ENCODE data around the gene THOP1. TPM values are rescaled to one million over a fixed set of nuclear protein-coding genes. Genes with fewer than 3 reads are reported as not detected.
"Not testable (repeated sequence)": the region's sequence is repeated elsewhere in the genome, so short reads cannot be mapped to it uniquely, and the experiment has no call there.

The THOP1 gene
- total and polyA plus RNA-seq, 2 experiments from 2014 or later = 81.3 to 111 TPM

DNA sequence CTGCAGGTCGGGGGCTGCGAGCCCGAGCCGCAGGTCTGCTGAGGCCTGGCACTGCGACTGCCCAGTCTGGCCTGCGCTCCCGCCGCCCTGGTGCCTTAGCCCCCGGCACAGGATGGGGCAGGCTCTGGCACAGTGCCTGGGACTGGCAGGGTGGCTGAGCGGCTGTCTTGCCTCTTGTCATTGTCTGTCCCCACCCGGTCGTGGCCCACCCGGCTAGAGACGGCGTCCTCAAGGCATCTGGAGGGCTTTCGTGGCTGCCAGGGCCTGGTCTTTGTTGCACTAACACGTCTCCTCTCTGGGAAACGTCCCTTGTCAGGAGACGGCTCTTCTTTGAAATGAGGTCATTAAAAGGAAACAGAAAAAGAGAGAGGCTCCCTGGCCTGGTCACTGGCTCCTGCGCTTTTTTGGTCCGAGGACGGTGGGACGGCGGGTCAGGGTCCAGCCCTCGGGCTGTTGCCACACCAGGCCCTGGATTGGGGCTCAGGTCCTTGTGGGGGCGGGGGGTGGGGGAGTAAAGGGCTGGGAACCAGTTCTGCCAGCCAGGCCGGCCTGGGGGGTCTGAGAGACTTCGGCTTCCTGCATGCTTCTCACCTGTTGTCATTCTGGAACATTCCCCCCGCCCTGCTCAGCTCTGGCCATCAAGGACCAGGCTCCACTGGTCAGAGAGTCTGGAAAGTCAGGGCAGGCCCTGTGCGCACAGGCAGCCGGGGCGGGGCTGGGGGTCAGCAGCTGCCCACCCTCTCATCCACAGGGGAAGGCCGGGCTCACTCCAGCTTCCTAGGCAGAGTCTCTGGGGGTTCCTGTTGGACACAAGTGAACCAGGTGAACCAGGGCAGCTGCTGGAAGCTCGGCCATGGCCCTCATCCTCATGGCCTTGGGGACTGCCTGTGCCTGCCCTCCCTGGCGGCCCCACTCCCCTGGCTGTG lies 28.2 kb downstream of the THOP1 start:
- H3K27ac ChIP-seq = no peak overlapping the region
- H3K27me3 ChIP-seq = no peaks in the 10 kb centered on the region
- no peak for DNase-seq (ENCODE audit: low read depth in 1 of 2, low spot score in 1 of 2)
- TF ChIP-seq, protein P1, sequence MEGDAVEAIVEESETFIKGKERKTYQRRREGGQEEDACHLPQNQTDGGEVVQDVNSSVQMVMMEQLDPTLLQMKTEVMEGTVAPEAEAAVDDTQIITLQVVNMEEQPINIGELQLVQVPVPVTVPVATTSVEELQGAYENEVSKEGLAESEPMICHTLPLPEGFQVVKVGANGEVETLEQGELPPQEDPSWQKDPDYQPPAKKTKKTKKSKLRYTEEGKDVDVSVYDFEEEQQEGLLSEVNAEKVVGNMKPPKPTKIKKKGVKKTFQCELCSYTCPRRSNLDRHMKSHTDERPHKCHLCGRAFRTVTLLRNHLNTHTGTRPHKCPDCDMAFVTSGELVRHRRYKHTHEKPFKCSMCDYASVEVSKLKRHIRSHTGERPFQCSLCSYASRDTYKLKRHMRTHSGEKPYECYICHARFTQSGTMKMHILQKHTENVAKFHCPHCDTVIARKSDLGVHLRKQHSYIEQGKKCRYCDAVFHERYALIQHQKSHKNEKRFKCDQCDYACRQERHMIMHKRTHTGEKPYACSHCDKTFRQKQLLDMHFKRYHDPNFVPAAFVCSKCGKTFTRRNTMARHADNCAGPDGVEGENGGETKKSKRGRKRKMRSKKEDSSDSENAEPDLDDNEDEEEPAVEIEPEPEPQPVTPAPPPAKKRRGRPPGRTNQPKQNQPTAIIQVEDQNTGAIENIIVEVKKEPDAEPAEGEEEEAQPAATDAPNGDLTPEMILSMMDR (IDR thresholded peaks at IDR 0.05; ENCODE audit: low read depth, low read length) = no peak
- H3K4me3 ChIP-seq = no peak overlapping the region
- peaks cover 16% of the 10 kb centered on the region for H3K36me3 ChIP-seq
- H3K4me1 ChIP-seq (ENCODE audit: low read depth) = no peaks in the 10 kb centered on the region
- H3K9me3 ChIP-seq (ENCODE audit: low read depth) = no peaks in the 10 kb centered on the region

DNA sequence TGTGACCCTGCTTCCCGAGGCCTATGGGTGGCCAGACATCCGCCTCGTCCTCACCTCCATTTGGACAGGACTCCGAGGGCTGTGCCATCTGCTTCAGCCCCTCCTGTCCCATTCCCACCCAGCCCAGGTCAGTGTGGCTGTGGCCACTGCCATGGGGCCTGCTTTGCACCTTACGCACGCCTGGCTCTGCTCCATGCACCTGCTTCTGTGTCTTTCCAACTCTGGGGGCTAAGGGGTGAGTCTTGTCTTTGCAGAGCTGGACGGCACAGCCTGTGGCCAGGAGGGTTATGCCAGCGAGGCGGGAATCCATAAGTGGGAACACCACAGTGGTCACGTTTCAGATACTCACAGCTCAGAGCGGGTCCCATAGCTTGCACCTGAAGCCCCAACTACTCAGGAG lies 29.1 kb downstream of the THOP1 start:
- TF ChIP-seq, protein P1 (IDR thresholded peaks at IDR 0.05; ENCODE audit: low read depth, low read length) = no peak
- H3K27ac ChIP-seq = no peak overlapping the region
- H3K36me3 ChIP-seq = peaks cover 14% of the 10 kb centered on the region
- no peaks in the 10 kb centered on the region for H3K4me1 ChIP-seq (ENCODE audit: low read depth)
- no peak overlapping the region for H3K4me3 ChIP-seq
- no peak for DNase-seq (ENCODE audit: low read depth in 1 of 2, low spot score in 1 of 2)
- no peaks in the 10 kb centered on the region for H3K27me3 ChIP-seq
- H3K9me3 ChIP-seq (ENCODE audit: low read depth) = no peaks in the 10 kb centered on the region

DNA sequence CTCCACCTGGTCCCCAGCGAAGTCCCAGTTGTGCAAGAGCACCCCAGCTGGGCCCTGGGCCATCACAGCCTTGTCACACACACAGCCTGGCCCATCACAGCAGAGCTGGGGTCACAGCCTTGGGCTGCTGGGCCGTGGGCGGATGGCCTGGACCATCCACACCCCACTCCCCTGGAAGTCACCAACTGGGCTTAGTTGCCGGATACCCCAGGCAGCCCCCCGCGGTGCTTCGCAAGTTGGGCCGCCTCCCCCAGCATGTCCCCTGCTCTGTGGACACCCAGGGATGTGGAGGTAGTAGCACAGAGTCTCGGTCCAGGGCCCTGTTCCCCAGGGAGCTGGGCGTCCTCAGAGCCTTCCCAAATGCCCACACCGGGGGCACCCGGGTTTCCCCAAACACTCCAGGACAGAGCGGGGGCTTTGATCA lies 29.9 kb downstream of the THOP1 start:
- no peaks in the 10 kb centered on the region for H3K4me1 ChIP-seq (ENCODE audit: low read depth)
- H3K36me3 ChIP-seq = peaks cover 10% of the 10 kb centered on the region
- TF ChIP-seq, protein P1 (IDR thresholded peaks at IDR 0.05; ENCODE audit: low read depth, low read length) = no peak
- H3K4me3 ChIP-seq = no peak overlapping the region
- no peak overlapping the region for H3K27ac ChIP-seq
- no peak for DNase-seq (ENCODE audit: low read depth in 1 of 2, low spot score in 1 of 2)
- H3K9me3 ChIP-seq (ENCODE audit: low read depth) = no peaks in the 10 kb centered on the region
- no peaks in the 10 kb centered on the region for H3K27me3 ChIP-seq

DNA sequence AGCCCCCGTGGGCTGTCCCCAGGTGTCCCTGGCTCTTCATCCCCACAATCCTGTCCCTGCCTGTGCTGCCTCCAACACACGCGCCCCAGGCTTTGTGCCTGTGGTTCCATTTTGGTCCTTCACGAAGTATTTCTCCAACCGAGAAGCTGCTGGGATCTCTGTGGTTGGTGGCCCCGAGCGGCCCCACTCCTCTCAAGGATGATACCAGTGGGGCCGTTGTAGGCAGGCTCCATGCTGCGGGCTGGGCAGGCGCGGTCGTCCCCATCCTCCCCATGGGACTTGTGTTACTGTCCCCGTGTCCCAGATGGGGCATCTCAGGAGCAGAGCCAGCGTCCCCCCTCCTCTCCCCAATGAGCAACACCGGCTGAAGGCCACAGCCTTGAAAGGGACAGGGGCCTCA lies 30.6 kb downstream of the THOP1 start:
- TF ChIP-seq, protein P1 (IDR thresholded peaks at IDR 0.05; ENCODE audit: low read depth, low read length) = no peak
- DNase-seq (ENCODE audit: low read depth in 1 of 2, low spot score in 1 of 2) = no peak
- Histone ChIP-seq H3K27ac (no peak overlapping the region), H3K27me3 (no peaks in the 10 kb centered on the region), H3K36me3 (peaks cover 8% of the 10 kb centered on the region), H3K4me1 (ENCODE audit: low read depth) (no peaks in the 10 kb centered on the region), H3K9me3 (ENCODE audit: low read depth) (no peaks in the 10 kb centered on the region), H3K4me3 (no peak overlapping the region)

DNA sequence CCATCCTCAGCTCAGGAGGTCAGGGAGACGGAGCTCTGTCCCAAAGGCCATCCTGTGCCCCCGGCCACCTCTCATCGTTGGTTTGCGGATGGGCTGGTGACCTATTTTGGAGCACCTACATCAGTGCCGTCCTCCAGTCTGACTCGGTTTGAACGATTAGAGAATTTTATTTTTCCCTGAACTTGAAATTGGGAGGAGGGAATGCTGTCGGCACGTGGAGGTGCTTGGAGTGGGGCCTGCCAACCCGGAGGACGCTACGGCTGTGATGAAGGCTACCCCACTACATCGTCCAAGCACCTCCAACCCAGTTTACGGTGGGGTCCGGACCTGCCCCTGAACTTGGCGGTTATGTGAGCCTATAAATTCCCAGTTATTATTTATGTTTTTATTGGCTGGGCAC lies 31.3 kb downstream of the THOP1 start:
- Histone ChIP-seq H3K4me1 (ENCODE audit: low read depth) (no peaks in the 10 kb centered on the region), H3K4me3 (no peak overlapping the region), H3K27me3 (no peaks in the 10 kb centered on the region), H3K36me3 (peaks cover 5% of the 10 kb centered on the region), H3K27ac (no peak overlapping the region), H3K9me3 (ENCODE audit: low read depth) (no peaks in the 10 kb centered on the region)
- DNase-seq (ENCODE audit: low read depth in 1 of 2, low spot score in 1 of 2) = no peak
- TF ChIP-seq, protein P1 (IDR thresholded peaks at IDR 0.05; ENCODE audit: low read depth, low read length) = no peak

DNA sequence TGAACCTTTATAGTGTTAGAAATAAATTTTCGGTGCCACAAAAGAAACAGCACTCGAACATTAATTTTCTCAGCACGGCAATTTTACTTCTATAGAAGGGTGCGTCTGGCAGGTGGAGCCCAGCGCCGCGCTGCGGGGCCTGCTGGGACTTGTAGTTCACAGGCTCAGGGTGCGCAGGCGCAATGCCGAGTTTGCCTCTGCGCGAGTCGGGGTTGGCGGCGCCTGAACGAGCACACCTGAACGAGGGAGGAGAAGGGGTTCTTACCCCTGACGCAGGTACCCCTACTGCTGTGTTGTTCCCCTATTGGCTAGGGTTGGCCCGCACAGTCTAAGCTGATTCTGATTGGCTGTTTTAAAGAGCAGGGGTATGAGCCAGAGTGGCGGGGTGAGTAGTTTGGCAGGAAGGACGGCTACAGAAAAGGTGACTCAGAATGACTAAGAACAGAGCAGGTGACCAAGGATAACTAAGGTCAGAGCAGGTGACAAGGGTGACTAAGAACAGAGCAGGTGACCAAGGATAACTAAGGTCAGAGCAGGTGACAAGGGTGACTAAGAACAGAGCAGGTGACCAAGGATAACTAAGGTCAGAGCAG lies 32.0 kb downstream of the THOP1 start:
- not testable (repeated sequence) for H3K36me3 ChIP-seq; H3K27me3 ChIP-seq; H3K9me3 ChIP-seq (ENCODE audit: low read depth); H3K27ac ChIP-seq; DNase-seq (ENCODE audit: low read depth in 1 of 2, low spot score in 1 of 2); H3K4me1 ChIP-seq (ENCODE audit: low read depth); H3K4me3 ChIP-seq

Data from cardiac muscle cell (in vitro differentiated cells and primary cell).